A172 (cell line): ENCODE data around the gene ATP11C. TPM values are rescaled to one million over a fixed set of nuclear protein-coding genes. Genes with fewer than 3 reads are reported as not detected.

Experiments
- DNase-seq: peaks from one replicate; pipeline ENCODE4 v3.0.0-alpha.2; 2015; ENCODE audit warnings: low spot score
- total RNA-seq: library from RNA; depleted of rRNA; stranded (reverse); fragments of >200 nt; shearing (Covaris generic); gene quantifications from 2 replicates; pipeline ENCODE4 v1.2.3, GENCODE V29; 2014

The ATP11C gene
- total RNA-seq, 1 experiment from 2014 or later: 36.5 TPM

DNA sequence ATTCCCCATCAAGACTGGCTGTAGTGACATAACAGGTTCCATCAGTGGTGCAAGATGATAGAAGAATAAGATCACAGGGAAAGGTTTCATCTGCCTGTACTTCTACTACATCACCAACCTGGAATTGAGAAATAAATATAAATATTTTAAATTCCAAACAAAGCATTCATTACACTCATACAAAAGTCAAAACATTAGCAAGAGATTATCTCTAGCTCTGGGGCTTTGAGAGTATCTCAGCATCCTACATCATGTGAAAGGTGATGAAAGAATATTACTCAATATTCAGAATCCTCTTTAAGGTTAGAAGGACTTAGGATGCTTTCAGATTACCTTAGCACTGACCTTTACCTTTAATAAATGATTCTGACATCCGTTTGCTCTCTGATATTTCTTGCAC, 128.4 kb downstream of the ATP11C start:
- DNase-seq: no peak

DNA sequence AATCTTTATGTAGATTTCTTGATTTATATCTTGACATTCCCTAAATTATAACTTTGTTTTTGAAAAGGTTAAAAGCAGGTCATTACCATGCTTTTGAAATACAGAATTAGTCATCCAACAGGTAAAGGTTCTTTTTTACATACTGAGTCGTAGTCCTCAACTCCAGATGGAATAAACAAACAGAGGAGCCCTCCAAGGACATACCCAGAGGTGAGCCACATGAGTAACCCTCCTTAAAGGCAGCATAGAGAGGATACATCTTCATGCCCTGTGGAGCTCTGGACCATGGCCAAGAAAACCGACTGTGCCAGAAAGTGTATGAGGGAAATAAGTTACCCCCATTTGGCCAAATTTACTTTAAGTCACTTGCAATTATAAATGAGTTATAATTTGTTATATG, 129.6 kb downstream of the ATP11C start:
- DNase-seq: no peak

DNA sequence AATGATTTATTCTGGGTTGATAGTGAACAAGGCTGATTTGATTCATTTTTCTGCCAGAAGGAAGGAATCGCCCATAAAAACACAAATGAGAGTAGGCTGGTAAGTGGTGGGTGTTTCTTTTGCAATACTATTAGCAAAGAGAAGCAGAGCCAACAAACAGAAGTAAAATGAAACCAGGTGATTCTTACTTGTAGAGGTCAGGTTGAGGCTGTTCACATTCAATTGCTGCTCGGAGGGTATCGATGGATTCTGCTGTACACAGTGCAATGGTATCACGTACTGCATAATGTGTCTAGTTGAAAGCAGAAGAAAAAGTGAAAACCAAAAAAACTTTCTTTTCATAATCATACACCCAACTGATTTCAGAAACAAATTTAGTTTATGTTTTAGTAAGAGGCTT, 130.8 kb downstream of the ATP11C start:
- DNase-seq: no peak

DNA sequence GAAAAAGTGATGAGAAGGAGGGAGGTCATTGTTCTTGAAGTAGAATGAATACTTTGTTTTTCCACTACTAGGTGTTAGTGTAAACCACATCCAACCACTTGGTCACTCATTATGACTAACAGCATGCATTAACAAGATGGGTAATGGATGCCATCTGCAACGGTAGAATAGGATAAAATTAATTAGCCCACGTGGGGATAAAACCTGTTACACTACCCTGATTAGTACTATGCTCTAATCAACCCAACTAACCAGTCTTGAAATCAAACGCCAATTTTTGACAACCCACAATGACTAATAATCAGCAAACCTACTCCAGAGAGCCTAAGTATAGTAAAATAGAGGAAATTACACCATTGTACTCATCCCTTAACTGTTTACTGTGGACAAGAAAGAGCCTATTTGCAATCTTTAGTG, 131.4 kb downstream of the ATP11C start:
- DNase-seq: no peak

DNA sequence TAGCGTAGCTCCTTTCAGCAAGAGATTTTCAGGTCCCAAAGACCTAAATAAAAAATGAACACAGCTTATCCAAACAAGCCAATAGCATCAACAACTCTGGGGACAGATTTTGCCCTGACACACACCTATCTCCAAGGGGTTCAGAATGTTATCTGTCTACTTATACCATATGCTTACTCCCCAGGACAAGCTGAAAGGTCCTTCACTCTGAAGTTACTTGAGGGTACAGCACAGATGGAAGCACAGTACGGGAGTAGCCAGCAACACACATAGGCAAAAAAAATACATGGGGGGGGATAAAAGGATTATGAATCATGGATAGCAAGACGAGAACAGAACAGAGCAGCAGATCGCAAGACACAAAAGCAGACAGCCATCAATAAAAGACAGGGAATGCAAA, 134.2 kb downstream of the ATP11C start:
- no peak for DNase-seq

DNA sequence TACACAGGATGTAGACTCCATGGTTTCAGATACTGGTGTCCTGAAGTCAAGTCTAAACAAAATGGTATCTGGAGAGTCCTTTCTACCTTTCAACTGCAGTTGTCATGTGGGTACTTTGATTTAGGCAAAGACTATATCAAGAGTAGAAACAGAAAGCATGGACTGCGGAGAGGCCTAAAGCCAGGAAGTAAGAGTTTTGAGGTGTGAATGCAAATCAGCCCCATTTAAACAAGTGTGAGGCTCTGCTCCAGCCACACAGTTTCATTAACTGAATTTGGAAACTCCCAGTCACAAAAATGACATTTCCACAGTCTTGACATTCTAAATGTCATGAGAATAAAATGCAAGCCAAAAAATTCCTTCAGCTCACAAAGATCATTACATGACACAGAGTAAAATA, 137.7 kb downstream of the ATP11C start:
- no peak for DNase-seq

DNA sequence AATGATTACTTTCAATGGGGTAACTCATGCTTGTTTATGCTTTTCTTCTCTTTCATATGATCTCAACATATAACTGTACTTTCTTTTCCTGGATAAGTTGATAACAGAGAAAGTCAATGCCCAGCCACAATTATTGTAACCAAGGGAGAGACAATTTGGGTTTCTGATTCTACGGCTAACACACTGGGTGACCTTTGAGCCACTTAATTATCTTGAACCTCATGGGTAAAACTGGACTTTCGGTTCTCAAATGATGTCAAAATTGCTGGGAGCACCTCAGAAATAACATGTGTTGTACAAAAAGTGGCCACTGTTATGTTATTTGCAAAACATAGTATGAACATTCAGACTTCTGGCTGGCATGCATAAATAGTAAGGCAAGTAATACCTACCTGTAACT, 145.3 kb downstream of the ATP11C start:
- no peak for DNase-seq

DNA sequence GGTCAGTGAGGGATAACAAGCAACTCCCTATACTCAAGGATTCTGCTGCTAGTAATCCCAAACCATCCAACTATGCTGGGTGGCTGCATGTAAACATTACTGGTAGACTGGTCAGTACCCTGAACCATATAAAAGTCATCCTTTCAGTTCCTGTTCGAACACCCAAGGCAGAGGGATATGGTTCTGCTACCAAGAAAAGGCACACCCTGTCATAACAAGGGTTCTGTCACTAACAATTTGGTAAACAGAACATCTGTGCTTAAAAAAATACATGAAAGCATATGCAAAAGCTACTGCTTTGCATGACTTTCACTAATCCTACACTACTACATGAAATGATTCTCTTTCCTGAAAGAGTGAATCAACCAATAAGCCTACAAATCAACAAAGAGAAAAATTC, 148.0 kb downstream of the ATP11C start:
- DNase-seq: no peak

DNA sequence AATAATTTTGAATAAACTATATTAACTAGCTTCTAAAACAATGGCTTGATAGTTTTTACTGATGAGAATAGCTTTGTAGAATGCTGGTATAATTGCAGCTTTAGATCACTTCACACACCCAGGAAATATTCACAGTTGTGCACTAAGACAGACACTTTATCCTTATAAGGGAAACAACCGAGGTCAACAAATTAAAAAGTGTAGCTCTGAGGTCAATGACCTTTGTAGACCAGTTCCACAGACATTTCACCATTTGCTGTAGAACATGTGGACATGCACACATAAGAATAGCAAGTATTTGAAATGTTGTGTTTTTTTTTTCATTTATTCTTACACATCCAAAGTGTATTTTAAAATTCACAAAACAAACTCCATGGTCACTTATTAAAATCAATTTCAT, 148.9 kb downstream of the ATP11C start:
- no peak for DNase-seq

DNA sequence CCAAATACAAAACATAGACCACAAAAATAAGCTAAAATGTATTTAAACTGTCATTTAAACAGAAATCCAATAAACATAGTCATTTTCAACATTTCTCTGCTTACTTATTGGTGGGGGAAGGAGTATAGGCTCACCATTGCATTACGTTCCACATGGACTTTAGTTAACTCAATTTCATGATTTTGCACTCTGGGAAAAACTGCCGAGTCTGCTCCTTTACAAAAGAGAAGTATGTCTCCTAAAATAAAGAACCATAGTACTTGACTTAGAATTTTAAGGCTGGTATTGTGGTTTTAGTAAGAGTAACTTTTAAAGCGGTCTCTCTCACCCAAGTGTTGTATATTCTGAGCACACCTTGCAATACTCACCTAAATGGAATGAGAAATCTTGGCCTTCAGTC, 149.8 kb downstream of the ATP11C start:
- DNase-seq: no peak

DNA sequence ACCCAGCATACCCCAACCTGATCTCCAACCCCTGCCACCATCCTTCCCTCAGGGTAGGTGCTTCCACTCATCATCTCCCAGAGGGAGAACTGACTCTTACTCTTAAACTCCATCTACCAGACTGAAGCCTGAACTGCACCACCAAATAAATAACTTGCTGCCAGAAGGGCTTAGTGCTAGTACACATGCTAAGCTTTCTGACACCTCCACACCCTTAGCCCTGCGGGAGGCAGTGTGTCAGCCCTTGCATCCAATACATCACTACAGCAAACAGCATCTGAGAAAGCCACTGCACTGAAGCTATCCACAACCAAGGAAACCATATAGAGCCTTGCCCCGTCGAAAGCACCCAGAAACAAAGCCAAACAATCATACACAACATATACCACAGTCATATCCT, 156.3 kb downstream of the ATP11C start:
- DNase-seq: no peak

DNA sequence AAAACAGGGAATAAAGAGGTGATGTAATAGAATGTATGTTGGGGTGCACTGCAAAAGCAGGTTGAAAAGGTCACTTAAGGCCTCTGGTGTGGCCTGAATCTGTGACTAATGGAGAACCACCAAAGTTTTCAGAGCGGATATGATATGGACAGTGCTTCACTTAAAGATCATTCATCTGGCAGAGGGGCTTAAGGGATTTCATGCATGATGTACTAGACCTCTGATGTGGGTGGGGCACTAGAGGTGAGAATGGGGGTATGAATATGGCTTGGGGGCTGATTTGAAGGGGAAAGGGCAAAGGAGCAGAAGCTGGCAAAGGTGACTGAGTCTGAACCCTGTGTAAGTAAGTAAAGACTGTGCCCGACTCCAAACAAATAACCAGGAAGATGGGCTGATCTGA, 162.5 kb downstream of the ATP11C start:
- DNase-seq: no peak

DNA sequence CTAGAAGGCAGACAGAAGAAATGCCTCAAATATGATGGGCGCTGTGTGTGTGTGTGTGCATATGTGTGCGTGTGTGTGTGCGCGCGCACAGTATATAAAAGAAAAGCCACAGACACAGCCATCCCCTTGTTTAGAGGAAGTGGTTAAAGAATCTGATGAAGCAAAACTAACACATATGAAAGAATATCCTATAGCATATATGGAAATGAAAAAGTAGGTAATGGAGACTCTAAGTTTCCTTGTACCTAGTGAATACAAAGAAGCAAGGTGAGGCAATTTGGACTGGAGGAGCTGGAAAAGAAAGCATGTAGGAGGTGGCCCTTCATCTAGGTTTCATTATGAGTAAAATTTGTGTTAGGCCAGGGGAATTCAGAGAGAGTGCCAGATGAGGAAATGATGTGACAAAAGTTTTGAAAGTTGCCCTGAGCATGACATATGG, 166.3 kb downstream of the ATP11C start:
- DNase-seq: no peak

DNA sequence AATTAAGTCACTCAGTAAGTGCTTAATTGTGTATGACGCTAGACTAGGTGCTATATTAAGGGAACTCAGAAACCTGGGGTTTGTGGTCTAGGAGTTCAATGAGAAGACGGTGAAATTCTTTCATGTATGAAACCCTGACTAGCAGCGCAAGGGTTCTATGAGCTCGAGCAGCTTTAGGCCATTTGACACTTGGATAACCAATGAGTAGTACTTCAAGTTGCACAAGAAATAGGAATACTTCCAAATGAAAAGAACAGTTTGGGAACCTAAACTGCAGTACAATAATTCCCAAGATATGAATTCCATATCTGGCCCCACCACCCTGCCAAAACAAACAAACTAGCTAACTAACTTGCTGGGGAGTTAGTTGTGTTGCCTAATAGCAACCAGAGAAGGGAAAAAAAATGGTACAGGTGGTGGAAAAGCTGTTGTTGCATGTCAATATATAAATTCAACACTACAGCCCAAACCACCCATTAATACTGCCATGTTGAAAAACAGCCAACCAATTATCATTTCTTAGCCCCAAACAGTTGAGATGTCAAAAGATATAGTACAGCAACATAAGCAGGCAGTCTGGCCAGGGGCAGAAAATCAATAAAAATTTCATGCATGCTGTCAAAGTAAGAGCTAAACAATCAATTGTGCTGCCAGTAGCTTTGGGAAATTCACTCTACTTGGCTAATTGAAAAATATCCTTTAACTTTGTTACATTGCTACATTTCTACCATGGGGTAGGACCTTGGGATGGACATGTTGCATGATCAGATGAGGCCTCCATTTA, 170.3 kb downstream of the ATP11C start:
- DNase-seq: no peak

DNA sequence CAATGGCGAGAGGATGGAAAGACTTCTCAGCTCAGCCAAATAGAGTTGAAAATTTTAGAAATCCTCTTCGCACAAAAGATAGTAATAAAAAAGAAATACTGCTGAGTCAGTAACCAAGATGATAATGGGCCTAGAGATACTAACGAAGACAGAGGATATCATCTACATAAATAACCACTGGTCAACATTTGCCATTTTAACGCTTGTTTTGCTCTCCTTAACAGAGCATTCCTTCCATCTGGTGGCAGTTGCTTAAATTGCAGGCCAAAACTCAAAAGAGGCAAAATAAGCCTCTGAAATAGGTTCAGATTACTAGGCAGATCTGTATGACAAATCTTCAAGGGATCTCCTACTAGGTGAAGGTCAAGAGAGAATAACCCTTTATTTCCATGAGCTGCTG, 173.2 kb downstream of the ATP11C start:
- peak; percentile 0 for DNase-seq

DNA sequence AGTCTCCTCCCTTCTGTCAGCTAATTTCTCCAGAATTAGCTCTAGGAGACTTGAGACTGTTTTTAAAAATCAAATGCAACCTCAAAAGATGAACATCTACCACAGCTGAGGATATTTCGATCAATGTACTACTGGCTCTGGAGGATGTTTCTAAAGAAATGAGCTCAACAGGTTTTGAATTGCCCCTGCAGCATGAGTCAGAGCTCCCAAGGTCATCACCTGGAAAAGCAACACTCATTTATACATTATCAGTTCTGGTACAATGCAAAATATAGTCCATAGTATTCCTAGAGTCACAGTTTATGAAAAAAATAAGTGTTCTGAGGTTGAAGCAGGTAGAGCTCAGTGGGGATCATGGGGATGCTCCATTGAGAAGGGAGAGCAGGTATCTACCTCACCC, 174.0 kb downstream of the ATP11C start:
- no peak for DNase-seq

DNA sequence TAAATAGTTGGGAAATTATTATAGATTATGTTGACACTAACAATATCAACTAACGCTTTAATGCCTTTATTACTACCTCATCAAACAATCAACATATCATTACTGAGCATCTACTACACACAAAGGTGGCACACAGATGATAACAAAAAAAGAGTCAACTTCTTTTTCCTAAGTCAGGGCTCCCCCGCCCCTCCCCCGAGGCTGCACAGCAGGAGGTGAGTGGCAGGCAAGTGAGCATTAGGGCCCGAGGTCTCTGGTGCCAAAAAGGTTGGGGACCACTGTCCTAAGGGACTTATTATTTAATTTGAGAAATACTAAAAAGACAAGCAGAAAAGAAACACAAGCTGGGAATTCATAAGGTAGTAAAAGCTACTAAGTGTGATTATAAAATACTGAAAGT, 174.6 kb downstream of the ATP11C start:
- no peak for DNase-seq

DNA sequence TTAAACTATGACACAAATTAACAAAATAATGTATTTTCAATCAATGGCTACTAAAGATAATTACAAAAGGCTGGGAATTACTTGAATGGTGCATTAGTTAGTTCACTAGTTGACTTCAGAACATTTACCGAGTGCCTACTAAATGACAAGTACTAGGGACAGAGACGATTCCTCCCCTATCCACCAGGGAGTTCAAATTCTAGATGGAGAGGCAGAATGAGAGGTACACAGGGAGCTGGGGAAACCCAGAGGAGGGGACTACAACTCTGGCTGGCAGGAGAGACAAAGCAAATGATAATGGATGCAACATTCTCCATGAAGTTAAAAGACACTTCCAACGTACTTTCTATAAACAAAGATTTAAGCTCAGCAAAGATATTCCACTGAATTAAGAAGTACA, 181.8 kb downstream of the ATP11C start:
- no peak for DNase-seq

DNA sequence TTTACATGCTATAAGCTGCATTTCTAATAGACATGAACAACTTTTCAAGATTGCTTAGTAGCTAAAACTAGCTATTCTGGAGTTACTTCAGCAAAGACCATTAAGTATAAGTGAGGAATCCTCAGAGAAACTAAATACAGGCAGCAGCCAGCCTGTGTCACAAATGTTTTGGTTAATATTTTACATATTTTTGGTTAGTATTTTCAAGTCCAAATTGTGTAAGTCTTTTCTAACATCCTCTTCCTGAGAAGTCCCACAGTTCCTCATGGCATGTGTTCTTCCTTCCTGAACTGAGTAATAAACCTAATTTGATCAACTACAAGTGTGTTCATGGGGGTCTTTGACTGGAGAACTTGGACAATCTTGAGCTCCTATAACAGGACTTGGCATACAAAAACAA, 182.5 kb downstream of the ATP11C start:
- no peak for DNase-seq

DNA sequence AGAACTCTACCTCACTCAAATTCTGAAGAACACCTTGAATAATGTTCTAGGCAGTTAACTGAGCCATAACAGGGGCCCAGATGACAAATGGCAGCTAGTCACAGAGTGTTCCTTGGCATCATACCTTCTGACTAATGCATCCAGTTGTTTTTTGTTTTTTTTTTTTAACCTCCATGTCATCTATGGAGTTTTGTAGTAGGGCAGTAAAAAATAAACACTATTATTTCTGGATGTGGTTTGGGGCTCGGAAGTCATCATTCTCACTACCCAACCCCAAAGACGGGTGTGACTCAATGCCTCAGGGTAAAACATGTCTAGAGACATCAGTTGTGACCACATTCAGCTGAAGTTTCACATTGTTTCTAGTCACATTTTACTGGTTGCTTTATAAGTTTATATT, 193.7 kb downstream of the ATP11C start:
- peak; percentile 69 for DNase-seq

DNA sequence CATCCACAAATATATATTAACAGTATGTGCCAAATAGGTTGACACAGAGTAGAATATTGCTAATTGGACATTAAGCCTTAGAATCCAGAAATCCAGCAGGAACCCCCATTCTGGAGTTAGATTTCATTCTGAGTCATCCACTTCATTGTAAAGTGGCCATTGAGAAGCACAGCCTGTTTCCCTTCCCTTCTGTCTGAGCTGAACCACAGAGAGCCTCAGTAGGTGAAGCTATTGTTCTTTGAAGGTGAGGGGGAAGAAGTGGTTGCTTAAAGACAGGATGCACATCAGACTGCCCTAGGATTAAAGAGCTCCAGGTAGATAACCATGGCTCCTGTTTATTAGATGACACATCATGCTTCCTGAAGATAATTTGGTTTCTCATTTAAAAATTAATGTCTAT, 194.3 kb downstream of the ATP11C start:
- peak; percentile 1 for DNase-seq

DNA sequence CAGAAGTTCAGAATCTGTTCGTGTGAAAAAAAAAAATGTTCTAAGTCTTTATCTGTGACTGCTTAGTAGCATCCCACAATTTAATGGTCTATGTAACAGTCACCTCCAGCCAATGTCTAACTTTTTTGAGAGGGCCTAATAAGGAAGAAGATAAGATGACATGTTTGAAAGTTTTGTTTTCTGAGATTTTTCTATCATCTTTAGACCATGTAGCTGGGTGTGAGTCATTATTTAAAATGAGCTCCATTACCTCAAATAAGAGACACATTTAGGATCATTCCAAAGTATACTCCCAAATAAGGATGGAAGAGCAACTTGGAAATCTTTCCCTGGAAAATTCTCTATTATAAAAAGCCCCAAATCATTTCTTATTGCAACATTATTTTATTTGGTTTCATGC, 196.7 kb downstream of the ATP11C start:
- DNase-seq: no peak

DNA sequence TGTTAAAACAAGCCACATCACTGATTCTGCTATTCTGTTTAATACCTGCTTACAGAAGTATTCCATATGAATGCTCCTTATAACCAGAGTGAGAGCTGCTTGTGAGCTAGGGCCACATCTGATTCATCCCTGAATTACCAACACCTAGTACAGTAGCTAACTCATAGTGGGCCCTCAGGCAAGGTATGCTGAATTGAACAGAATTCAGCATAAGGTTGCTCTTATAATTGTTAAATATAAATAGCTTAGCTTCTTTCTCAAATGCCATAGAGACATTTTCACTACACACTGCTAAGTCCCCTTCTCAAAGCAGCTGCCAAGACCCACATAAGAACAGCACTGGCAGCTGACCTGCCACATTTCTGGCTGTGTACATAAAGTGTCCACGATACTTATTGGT, 197.9 kb downstream of the ATP11C start:
- DNase-seq: no peak

DNA sequence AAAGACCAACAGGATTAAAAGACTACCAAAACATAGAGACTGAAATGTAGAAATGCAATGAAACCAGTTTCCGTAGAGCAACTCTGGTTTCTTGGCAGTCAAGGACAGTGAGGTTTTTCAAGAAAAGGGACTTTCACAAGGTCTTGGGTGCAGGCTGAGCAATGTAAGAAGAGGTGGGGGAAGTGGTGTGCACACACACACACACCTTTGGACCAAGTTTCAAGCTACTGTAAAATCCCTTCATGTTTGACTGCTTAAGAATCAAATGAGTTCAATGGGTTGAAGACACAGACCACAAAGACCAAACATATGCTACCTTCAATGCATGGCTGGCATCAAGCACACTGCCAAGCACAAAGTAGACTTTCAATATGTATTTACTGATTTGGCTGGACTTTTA, 207.1 kb downstream of the ATP11C start:
- DNase-seq: no peak
